SK-N-SH treated with all-trans-retinoic acid at 6 μM for 48 hours (cell line): ENCODE measurements around the gene GPC6.
A peak's percentile ranks its signal among the peaks of the same experiment; 100 is the strongest.

Experiments used
- ATAC-seq: fragments of 200-7000 bp; cut with Tn5 transposase; 3 replicates; pipeline ENCODE4 v1.9.1; 2020; ENCODE audit warnings: mild to moderate bottlenecking, moderate library complexity
- ARNTL ChIP-seq: fragments of 450-650 bp; formaldehyde crosslinking; IDR thresholded peaks from 2 replicates; pipeline ENCODE4 v1.5.0; 2020; ENCODE audit warnings: low read depth, mild to moderate bottlenecking, moderate library complexity, borderline replicate concordance
- CREB5 ChIP-seq: fragments of 250-450 bp; sonication (Bioruptor Pico); IDR thresholded peaks from 2 replicates; pipeline ENCODE4 v1.5.1; 2020; ENCODE audit warnings: low read depth, mild to moderate bottlenecking, moderate library complexity
- CSDC2 ChIP-seq: fragments of 250-450 bp; sonication (Bioruptor Pico); IDR thresholded peaks from 2 replicates; pipeline ENCODE4 v1.5.0; 2020; ENCODE audit warnings: mild to moderate bottlenecking, moderate library complexity
- CSRNP3 ChIP-seq: fragments of 250-450 bp; sonication (Bioruptor Pico); IDR thresholded peaks from 2 replicates; pipeline ENCODE4 v1.5.1; 2021; ENCODE audit warnings: mild to moderate bottlenecking, moderate library complexity
- ESRRG ChIP-seq: fragments of 250-450 bp; sonication (Bioruptor Pico); IDR thresholded peaks from 2 replicates; pipeline ENCODE4 v1.6.1; 2021; ENCODE audit warnings: mild to moderate bottlenecking
- GLIS3 ChIP-seq: fragments of 250-450 bp; sonication (Bioruptor Pico); IDR thresholded peaks from 2 replicates; pipeline ENCODE4 v1.5.0; 2020; ENCODE audit warnings: mild to moderate bottlenecking, moderate library complexity
- ISL1 ChIP-seq: fragments of 250-450 bp; sonication (Bioruptor Pico); IDR thresholded peaks from 2 replicates; pipeline ENCODE4 v2.1.2; 2022; ENCODE audit warnings: mild to moderate bottlenecking, moderate library complexity
- OSR1 ChIP-seq: fragments of 250-450 bp; sonication (Bioruptor Pico); IDR thresholded peaks from 2 replicates; pipeline ENCODE4 v1.8.0; 2022; ENCODE audit warnings: moderate library complexity, mild to moderate bottlenecking, inconsistent platforms
- PATZ1 ChIP-seq: fragments of 250-450 bp; sonication (Bioruptor Pico); IDR thresholded peaks from 2 replicates; pipeline ENCODE4 v1.8.0; 2020; ENCODE audit warnings: mild to moderate bottlenecking, moderate library complexity, borderline replicate concordance
- POU6F1 ChIP-seq: fragments of 250-450 bp; sonication (Bioruptor Pico); IDR thresholded peaks from 2 replicates; pipeline ENCODE4 v1.8.0; 2021; ENCODE audit warnings: low read depth, mild to moderate bottlenecking, moderate library complexity, borderline replicate concordance
- PPARA ChIP-seq: fragments of 250-450 bp; sonication (Bioruptor Pico); IDR thresholded peaks from 2 replicates; pipeline ENCODE4 v1.5.0; 2020; ENCODE audit warnings: mild to moderate bottlenecking, borderline replicate concordance
- RARB ChIP-seq: fragments of 250-450 bp; sonication (Bioruptor Pico); IDR thresholded peaks from 2 replicates; pipeline ENCODE4 v1.8.0; 2021; ENCODE audit warnings: mild to moderate bottlenecking, moderate library complexity
- SNAI2 ChIP-seq: fragments of 250-450 bp; sonication (Bioruptor Pico); IDR thresholded peaks from 2 replicates; pipeline ENCODE4 v1.5.0; 2020; ENCODE audit warnings: mild to moderate bottlenecking, moderate library complexity
- TOX ChIP-seq: fragments of 250-450 bp; sonication (Bioruptor Pico); IDR thresholded peaks from 2 replicates; pipeline ENCODE4 v1.8.0; 2021; ENCODE audit warnings: mild to moderate bottlenecking, moderate library complexity, borderline replicate concordance
- ZC3H10 ChIP-seq: fragments of 250-450 bp; sonication (Bioruptor Pico); IDR thresholded peaks from 2 replicates; pipeline ENCODE4 v1.5.1; 2021; ENCODE audit warnings: mild to moderate bottlenecking, moderate library complexity
- ZFP3 ChIP-seq: fragments of 250-450 bp; sonication (Bioruptor Pico); IDR thresholded peaks from 2 replicates; pipeline ENCODE4 v1.5.0; 2020; ENCODE audit warnings: mild to moderate bottlenecking, moderate library complexity
- ZFP30 ChIP-seq: fragments of 450-650 bp; formaldehyde crosslinking; IDR thresholded peaks from 2 replicates; pipeline ENCODE4 v1.5.0; 2022; ENCODE audit warnings: mild to moderate bottlenecking, moderate library complexity
- ZNF565 ChIP-seq: fragments of 450-650 bp; formaldehyde crosslinking; conservative IDR thresholded peaks from 2 replicates; pipeline ENCODE4 v1.5.0; 2020; ENCODE audit warnings: low read depth, mild to moderate bottlenecking, moderate library complexity
- ZNF70 ChIP-seq: fragments of 450-650 bp; formaldehyde crosslinking; IDR thresholded peaks from 2 replicates; pipeline ENCODE4 v1.5.0; 2020; ENCODE audit warnings: mild to moderate bottlenecking, moderate library complexity

The GPC6 gene

GRCh38 chr13:93727211-93728141 lies 500.9 kb downstream of the GPC6 start:
- ATAC-seq: peak; percentile 47

GRCh38 chr13:93729383-93729782 lies 502.8 kb downstream of the GPC6 start:
- no peak for TF ChIP-seq GLIS3 (CRISPR knock-in tag)
- no peak for TF ChIP-seq ZFP3 (CRISPR knock-in tag)
- TF ChIP-seq ESRRG (CRISPR knock-in tag): no peak
- TF ChIP-seq ZFP30 (CRISPR knock-in tag): no peak
- TF ChIP-seq POU6F1 (CRISPR knock-in tag): no peak
- TF ChIP-seq ZC3H10: no peak
- no peak for TF ChIP-seq ISL1 (CRISPR knock-in tag)
- no peak for TF ChIP-seq SNAI2 (CRISPR knock-in tag)
- no peak for ATAC-seq

More at GRCh38 chr13:93727211-93728141, 500.9 kb downstream of the GPC6 start:
- peak; percentile 56; the same call in 1 of the 2 replicates for TF ChIP-seq ISL1 (CRISPR knock-in tag)
- TF ChIP-seq RARB (CRISPR knock-in tag): no peak
- TF ChIP-seq ARNTL (CRISPR knock-in tag): no peak
- TF ChIP-seq, all 23 proteins: peak for 1

- ATAC-seq: no peak; the same call in 2 of the 3 replicates
- no peak for TF ChIP-seq ISL1 (CRISPR knock-in tag)
- no peak for TF ChIP-seq OSR1 (CRISPR knock-in tag)
- TF ChIP-seq, all 23 proteins: peak for 0
Measured at GRCh38 chr13:93730780-93731179, 504.2 kb downstream of the GPC6 start.

GRCh38 chr13:93732186-93732585 lies 505.6 kb downstream of the GPC6 start:
- ATAC-seq: no peak
- no peak for TF ChIP-seq ZC3H10
- TF ChIP-seq CREB5 (CRISPR knock-in tag): no peak
- no peak for TF ChIP-seq SNAI2 (CRISPR knock-in tag)
- TF ChIP-seq PATZ1 (CRISPR knock-in tag): no peak
- no peak for TF ChIP-seq ZFP3 (CRISPR knock-in tag)
- no peak for TF ChIP-seq ISL1 (CRISPR knock-in tag)
- TF ChIP-seq POU6F1 (CRISPR knock-in tag): no peak
- no peak for TF ChIP-seq ZNF565 (CRISPR knock-in tag)
- TF ChIP-seq ZNF70 (CRISPR knock-in tag): no peak
- no peak for TF ChIP-seq CSDC2 (CRISPR knock-in tag)
- no peak for TF ChIP-seq PPARA
- TF ChIP-seq RARB (CRISPR knock-in tag): no peak
- no peak for TF ChIP-seq ZFP30 (CRISPR knock-in tag)
- TF ChIP-seq ARNTL (CRISPR knock-in tag): no peak
- TF ChIP-seq TOX (CRISPR knock-in tag): no peak
- no peak for TF ChIP-seq CSRNP3 (CRISPR knock-in tag)
- TF ChIP-seq, all 23 proteins: peak for 0
